ENCODE results near the gene DCTN4.

Gene DCTN4

DNA sequence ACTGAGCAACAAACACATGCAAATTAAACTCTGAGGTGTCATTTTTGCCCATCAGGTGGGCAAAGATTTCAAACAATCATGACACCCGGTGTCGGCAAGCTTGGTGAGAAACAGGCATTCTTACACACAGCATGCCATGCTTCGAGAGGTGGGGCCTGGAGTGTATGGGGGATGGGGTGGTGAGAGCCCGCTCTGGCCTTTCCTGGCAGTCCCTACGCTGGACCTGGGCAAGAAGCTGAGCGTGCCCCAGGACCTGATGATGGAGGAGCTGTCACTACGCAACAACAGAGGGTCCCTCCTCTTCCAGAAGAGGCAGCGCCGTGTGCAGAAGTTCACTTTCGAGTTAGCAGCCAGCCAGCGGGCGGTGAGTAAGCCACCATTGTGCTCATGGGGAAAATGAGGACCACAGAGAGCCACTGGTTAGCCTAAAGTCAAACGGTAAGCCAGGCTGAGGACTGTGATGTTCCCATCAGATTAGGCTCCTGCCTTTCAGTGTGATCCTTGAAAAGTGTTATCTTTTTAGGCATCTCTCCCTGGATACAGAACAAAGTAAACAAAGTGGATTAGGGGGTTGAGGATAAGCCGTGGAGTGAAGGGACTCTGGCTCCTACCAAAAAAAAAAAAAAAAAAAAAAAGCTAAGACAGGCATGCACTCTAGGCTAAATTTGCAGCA, 88.4 kb downstream of the DCTN4 start:
- DNase-seq (ENCODE audit: low read depth): no peak

DNA sequence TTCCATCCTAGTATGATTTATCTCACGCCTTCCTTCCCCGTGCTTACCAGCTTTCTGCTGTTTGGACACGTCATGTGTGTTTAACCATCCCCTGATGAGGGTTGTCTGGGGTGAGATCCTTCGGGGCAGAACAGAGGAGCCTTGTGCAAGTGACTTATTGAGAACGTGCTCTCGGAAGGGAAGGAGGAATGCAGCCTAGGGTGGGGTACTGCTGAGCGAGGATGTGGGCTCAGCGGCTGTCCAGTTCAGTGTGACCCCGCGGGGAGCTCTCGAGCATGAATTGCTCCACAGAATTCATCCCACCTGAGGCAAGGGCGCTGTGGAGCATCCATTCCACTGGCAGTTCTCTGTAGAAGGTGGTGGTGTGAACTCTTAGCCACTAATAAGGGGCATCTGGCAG, 93.8 kb downstream of the DCTN4 start:
- DNase-seq (ENCODE audit: low read depth): peak; percentile 83

DNA sequence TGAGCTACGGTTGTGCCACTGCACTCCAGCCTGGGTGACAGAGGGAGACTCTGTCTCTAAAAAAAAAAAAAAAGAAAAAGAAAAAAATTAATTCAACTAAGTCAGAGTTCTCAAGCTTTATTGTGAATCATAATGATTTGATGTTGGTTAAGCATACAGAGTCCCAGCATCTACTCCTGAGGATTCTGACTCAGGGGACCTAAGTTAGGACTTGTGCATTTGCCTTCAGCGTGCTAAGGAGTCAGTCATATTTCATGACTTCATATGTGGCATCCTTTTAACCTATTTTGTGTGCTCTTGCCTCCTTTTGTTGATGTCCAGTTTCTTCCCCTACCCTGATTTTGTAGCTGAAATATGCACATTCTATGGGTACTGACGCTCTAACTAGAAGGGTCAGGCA, 94.9 kb downstream of the DCTN4 start:
- no peak for DNase-seq (ENCODE audit: low read depth)

DNA sequence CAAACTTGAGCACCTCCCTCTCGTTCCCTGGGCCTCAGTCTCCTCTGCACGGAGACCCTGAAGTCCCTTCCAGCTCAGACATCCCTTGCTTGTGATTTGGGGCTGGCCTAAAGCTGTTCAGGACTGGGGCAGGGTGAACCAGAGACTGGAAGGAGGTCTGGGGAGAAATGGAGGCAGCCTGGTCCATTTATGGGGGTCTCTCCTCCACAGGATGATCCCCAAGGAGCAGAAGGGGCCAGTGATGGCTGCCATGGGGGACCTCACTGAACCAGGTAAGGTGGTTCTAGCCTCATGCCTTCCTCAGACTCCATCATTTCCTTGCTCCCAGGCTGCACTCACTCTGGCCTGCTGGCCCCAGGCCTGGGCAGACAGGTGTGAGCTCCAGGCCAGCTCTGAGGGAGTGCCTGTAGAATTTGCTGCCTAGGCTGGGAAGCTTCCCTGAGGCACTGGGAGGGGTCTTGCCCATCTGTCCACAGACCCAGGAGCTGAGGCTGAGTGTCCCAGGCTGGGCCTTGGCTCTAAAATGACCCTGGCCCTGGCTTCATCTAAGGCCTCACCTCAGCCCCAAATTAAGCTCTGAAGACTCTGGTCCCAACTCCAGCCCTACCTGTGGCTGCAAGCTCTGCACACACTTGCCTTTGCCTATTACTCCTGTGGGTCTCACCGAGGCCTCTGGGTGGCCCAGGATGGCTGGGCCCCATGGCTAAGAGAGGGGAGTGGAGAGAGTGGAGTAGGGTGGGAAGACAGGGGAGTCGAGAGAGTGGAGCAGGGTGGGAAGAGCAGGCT, 95.9 kb downstream of the DCTN4 start:
- DNase-seq (ENCODE audit: low read depth): no peak

DNA sequence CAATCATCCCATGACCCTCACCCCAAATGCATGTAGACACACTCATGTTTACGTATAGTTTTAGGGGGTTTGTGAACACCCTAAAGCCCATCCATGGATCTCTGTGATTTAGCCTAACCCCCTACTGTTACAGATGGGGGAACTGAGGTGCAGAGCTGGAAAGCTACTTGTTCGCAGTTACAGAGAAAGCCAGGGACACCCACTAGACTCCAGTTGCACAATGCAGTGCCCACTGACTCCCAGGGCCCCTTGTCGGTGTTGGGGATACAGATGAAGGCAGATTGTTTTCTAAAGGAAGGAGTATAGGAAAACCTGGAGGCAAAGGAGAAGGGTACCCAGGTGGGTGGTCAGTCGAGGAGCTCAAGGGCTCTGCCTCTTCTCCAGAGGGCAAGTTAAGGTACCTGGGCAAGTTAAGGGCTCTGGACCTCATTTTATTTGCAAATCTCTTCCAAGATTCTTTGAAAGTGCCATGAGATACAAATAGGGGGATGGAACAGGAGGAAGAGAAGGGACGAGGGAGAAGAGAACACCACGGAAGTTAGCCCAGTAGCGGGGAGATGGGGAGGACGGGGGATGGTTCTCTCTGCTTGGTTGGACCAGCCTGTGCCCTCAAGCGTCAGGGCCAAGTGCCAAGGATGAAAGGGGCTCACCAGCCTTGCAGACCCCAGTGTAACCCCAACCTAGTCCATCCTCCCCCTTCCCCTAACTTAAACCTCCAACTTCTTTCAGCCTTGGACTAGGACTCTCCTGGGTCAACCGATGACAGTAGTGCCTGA, 96.8 kb downstream of the DCTN4 start:
- DNase-seq (ENCODE audit: low read depth): no peak

DNA sequence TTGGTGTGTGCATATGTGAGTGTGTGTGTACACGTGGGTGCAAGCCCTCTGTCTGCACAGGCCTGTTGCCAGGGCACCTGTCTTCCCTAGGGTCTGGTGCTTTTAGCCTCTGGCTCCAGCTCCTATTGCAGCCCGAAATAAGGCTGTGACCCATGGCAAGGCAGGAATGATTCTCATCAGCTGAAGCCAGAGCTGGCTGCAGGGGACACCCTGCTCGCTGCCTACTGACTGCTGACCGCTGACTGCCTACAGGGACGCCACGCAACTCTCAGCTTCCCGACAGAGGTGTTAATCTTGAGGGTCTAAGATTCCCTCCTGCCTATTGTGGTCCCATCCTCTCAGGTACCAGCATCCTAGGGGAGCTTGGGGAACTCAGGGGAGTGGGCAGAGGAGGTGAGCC, 97.7 kb downstream of the DCTN4 start, which contains the start of gene MYOZ3:
TSS of gene MYOZ3 (plus strand) at position 166 of the 400 bp plus-strand sequence. CDS start 1,691 bp downstream, outside the sequence.
- no peak for DNase-seq (ENCODE audit: low read depth)

DNA sequence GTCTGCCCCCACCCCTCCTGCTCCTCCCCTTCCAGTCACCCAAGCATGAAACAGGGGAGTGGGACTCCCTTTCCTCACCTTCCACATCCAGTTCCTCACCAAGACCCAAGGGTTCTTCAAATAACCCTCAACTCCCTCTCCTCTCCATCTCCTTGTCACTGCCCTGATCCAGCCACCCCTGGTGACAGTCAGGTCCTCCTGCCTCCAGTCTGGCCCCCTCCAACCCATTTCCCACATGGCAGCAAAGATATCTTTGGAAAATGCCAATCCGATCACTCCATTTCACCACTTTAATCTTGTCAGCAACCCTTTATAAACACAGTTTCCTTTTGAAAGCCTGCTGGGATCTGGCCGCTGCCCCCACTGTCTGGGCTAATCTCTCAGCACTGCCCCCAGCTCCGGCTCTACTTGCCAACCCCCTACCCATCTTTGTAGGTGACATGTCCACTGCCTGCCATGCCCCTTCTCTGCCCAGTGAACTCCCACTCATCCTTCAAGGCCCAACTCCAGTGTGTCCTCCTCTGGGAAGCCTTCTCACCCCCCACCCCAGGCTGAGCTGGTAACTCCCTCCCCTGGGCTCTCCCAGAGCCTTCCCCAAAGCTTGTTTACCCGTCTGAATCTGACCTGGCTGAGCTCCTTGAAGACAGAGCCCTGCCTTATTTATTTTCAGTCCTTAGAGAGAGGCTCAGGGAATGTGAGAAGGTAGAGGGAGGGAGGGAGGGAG, 98.5 kb downstream of the DCTN4 start:
- no peak for DNase-seq (ENCODE audit: low read depth)

DNA sequence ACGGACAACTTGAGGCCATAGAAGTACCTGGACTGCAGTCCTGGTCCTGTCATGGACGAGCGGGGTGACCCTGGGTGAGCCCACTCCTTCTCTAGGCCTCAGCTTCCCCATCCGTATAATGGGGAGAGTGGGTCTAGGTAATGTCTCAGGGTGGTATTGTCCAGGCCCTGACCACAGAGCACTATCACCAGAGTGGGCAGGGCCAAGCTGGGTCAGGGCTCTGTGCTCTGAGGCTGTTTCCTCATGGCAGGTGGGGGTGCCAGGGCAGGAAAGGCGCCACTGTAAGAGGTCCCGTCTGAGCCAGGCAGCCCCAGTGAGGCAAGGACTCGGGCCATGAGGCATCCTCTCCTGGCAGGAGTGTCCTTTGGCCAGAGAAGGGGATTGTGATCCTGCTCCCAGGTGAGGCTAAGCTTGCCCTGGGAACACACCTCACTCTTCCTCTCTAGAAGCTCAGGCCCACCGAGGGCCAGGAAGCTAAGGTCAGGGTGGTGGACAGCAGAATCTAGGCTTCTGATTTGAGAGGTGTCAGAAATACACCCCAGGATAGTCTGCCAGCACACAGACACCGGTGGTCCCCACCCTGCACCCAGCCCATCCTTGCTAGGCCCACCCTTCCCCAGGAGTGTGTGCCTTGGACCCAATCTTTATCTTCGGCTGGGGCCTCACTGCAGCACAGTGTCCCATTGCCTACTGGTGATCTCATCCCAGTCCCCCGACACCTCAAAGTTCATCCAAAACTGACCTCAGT, 99.3 kb downstream of the DCTN4 start:
- no peak for DNase-seq (ENCODE audit: low read depth)

DNA sequence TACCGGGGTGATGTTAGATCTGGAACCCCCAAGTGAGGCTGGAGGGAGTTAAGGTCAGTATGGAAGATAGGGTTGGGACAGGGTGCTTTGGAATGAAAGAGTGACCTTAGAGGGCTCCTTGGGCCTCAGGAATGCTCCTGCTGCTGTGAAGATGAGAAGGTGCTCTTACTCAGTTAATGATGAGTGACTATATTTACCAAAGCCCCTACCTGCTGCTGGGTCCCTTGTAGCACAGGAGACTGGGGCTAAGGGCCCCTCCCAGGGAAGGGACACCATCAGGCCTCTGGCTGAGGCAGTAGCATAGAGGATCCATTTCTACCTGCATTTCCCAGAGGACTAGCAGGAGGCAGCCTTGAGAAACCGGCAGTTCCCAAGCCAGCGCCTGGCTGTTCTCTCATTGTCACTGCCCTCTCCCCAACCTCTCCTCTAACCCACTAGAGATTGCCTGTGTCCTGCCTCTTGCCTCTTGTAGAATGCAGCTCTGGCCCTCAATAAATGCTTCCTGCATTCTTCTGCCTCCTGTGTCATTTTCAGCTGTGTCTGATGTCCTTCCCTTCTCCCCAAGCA, 100.0 kb downstream of the DCTN4 start:
- no peak for DNase-seq (ENCODE audit: low read depth)

Data from amniotic epithelial cell (primary cell).